Measurements from ENCODE around the gene ZRANB3. TPM values are rescaled to one million over a fixed set of nuclear protein-coding genes. Genes with fewer than 3 reads are reported as not detected.

ZRANB3 gene
- polyA plus RNA-seq, 1 donor: 3.8 TPM

GRCh38 chr2:135258193-135258592, 272.8 kb downstream of the ZRANB3 start:
- Histone ChIP-seq H3K9me3 (ENCODE audit: control insufficient read depth, low read depth, low read length) (no peaks in the 10 kb centered on the region), H3K36me3 (ENCODE audit: control insufficient read depth, insufficient read depth, low read length) (no peaks in the 10 kb centered on the region), H3K27me3 (ENCODE audit: control insufficient read depth, insufficient read depth, low read length) (no peaks in the 10 kb centered on the region), H3K4me1 (ENCODE audit: control insufficient read depth, insufficient read depth, low read length) (no peaks in the 10 kb centered on the region), H3K27ac (ENCODE audit: low read length) (no peak overlapping the region), H3K4me3 (ENCODE audit: low read length) (no peak overlapping the region)
- WGBS (ENCODE audit: insufficient coverage, low lambda C conversion rate): 85% methylated on average over 3 of the region's 4 CpGs
- DNase-seq: no peak

GRCh38 chr2:135257383-135258090, 273.5 kb downstream of the ZRANB3 start:
- Histone ChIP-seq H3K27me3 (ENCODE audit: control insufficient read depth, insufficient read depth, low read length) (no peaks in the 10 kb centered on the region), H3K27ac (ENCODE audit: low read length) (no peak overlapping the region), H3K4me3 (ENCODE audit: low read length) (no peak overlapping the region), H3K4me1 (ENCODE audit: control insufficient read depth, insufficient read depth, low read length) (no peaks in the 10 kb centered on the region), H3K36me3 (ENCODE audit: control insufficient read depth, insufficient read depth, low read length) (no peaks in the 10 kb centered on the region), H3K9me3 (ENCODE audit: control insufficient read depth, low read depth, low read length) (no peaks in the 10 kb centered on the region)
- no peak for DNase-seq
- 80% methylated on average over 1 of the region's 2 CpGs for WGBS (ENCODE audit: insufficient coverage, low lambda C conversion rate)

GRCh38 chr2:135256531-135257260, 274.3 kb downstream of the ZRANB3 start:
- DNase-seq: no peak
- H3K36me3 ChIP-seq (ENCODE audit: control insufficient read depth, insufficient read depth, low read length): no peaks in the 10 kb centered on the region
- no CpG with 5 or more reads among the region's 3 CpGs for WGBS (ENCODE audit: insufficient coverage, low lambda C conversion rate)
- H3K9me3 ChIP-seq (ENCODE audit: control insufficient read depth, low read depth, low read length): no peaks in the 10 kb centered on the region
- H3K4me3 ChIP-seq (ENCODE audit: low read length): no peak overlapping the region
- no peaks in the 10 kb centered on the region for H3K27me3 ChIP-seq (ENCODE audit: control insufficient read depth, insufficient read depth, low read length)
- H3K4me1 ChIP-seq (ENCODE audit: control insufficient read depth, insufficient read depth, low read length): no peaks in the 10 kb centered on the region
- no peak overlapping the region for H3K27ac ChIP-seq (ENCODE audit: low read length)

GRCh38 chr2:135255208-135255607, 275.8 kb downstream of the ZRANB3 start:
- Histone ChIP-seq H3K36me3 (ENCODE audit: control insufficient read depth, insufficient read depth, low read length) (no peaks in the 10 kb centered on the region), H3K4me3 (ENCODE audit: low read length) (no peak overlapping the region), H3K9me3 (ENCODE audit: control insufficient read depth, low read depth, low read length) (no peaks in the 10 kb centered on the region), H3K4me1 (ENCODE audit: control insufficient read depth, insufficient read depth, low read length) (no peaks in the 10 kb centered on the region), H3K27ac (ENCODE audit: low read length) (no peak overlapping the region), H3K27me3 (ENCODE audit: control insufficient read depth, insufficient read depth, low read length) (no peaks in the 10 kb centered on the region)
- no CpG with 5 or more reads among the region's 1 CpG for WGBS (ENCODE audit: insufficient coverage, low lambda C conversion rate)
- no peak for DNase-seq

- H3K36me3 ChIP-seq (ENCODE audit: control insufficient read depth, insufficient read depth, low read length): no peaks in the 10 kb centered on the region
- no peaks in the 10 kb centered on the region for H3K4me1 ChIP-seq (ENCODE audit: control insufficient read depth, insufficient read depth, low read length)
- H3K4me3 ChIP-seq (ENCODE audit: low read length): no peak overlapping the region
- no peak overlapping the region for H3K27ac ChIP-seq (ENCODE audit: low read length)
- DNase-seq: no peak
- WGBS (ENCODE audit: insufficient coverage, low lambda C conversion rate): no CpG with 5 or more reads among the region's 2 CpGs
- H3K9me3 ChIP-seq (ENCODE audit: control insufficient read depth, low read depth, low read length): no peaks in the 10 kb centered on the region
- no peaks in the 10 kb centered on the region for H3K27me3 ChIP-seq (ENCODE audit: control insufficient read depth, insufficient read depth, low read length)
Observed at GRCh38 chr2:135252805-135253458, 278.1 kb downstream of the ZRANB3 start.

- Histone ChIP-seq H3K9me3 (ENCODE audit: control insufficient read depth, low read depth, low read length) (no peaks in the 10 kb centered on the region), H3K27me3 (ENCODE audit: control insufficient read depth, insufficient read depth, low read length) (no peaks in the 10 kb centered on the region), H3K36me3 (ENCODE audit: control insufficient read depth, insufficient read depth, low read length) (no peaks in the 10 kb centered on the region), H3K4me3 (ENCODE audit: low read length) (no peak overlapping the region), H3K4me1 (ENCODE audit: control insufficient read depth, insufficient read depth, low read length) (no peaks in the 10 kb centered on the region), H3K27ac (ENCODE audit: low read length) (no peak overlapping the region)
- 86% methylated on average over 1 of the region's 5 CpGs for WGBS (ENCODE audit: insufficient coverage, low lambda C conversion rate)
- no peak for DNase-seq
Observed at GRCh38 chr2:135248611-135249010, 282.4 kb downstream of the ZRANB3 start.

- Histone ChIP-seq H3K27ac (ENCODE audit: low read length) (no peak overlapping the region), H3K9me3 (ENCODE audit: control insufficient read depth, low read depth, low read length) (no peaks in the 10 kb centered on the region), H3K4me1 (ENCODE audit: control insufficient read depth, insufficient read depth, low read length) (no peaks in the 10 kb centered on the region), H3K27me3 (ENCODE audit: control insufficient read depth, insufficient read depth, low read length) (no peaks in the 10 kb centered on the region), H3K36me3 (ENCODE audit: control insufficient read depth, insufficient read depth, low read length) (no peaks in the 10 kb centered on the region), H3K4me3 (ENCODE audit: low read length) (no peak overlapping the region)
- 83% methylated on average over 1 of the region's 2 CpGs for WGBS (ENCODE audit: insufficient coverage, low lambda C conversion rate)
- peak in 1 of 2 donors; percentile 8 for DNase-seq
Observed at GRCh38 chr2:135246711-135247270, 284.2 kb downstream of the ZRANB3 start.

- Histone ChIP-seq H3K36me3 (ENCODE audit: control insufficient read depth, insufficient read depth, low read length) (no peaks in the 10 kb centered on the region), H3K4me1 (ENCODE audit: control insufficient read depth, insufficient read depth, low read length) (no peaks in the 10 kb centered on the region), H3K4me3 (ENCODE audit: low read length) (no peak overlapping the region), H3K9me3 (ENCODE audit: control insufficient read depth, low read depth, low read length) (no peaks in the 10 kb centered on the region), H3K27me3 (ENCODE audit: control insufficient read depth, insufficient read depth, low read length) (no peaks in the 10 kb centered on the region), H3K27ac (ENCODE audit: low read length) (no peak overlapping the region)
- peak in 1 of 2 donors; percentile 4 for DNase-seq
Observed at GRCh38 chr2:135245071-135245470, 285.9 kb downstream of the ZRANB3 start.

- WGBS (ENCODE audit: insufficient coverage, low lambda C conversion rate): no CpG with 5 or more reads among the region's 2 CpGs
- H3K4me3 ChIP-seq (ENCODE audit: low read length): no peak overlapping the region
- no peaks in the 10 kb centered on the region for H3K27me3 ChIP-seq (ENCODE audit: control insufficient read depth, insufficient read depth, low read length)
- no peaks in the 10 kb centered on the region for H3K9me3 ChIP-seq (ENCODE audit: control insufficient read depth, low read depth, low read length)
- no peak for DNase-seq
- no peaks in the 10 kb centered on the region for H3K36me3 ChIP-seq (ENCODE audit: control insufficient read depth, insufficient read depth, low read length)
- H3K27ac ChIP-seq (ENCODE audit: low read length): no peak overlapping the region
- no peaks in the 10 kb centered on the region for H3K4me1 ChIP-seq (ENCODE audit: control insufficient read depth, insufficient read depth, low read length)
Observed at GRCh38 chr2:135238651-135239050, 292.4 kb downstream of the ZRANB3 start.

GRCh38 chr2:135230150-135230549, 300.9 kb downstream of the ZRANB3 start:
- Histone ChIP-seq H3K27me3 (ENCODE audit: control insufficient read depth, insufficient read depth, low read length) (no peaks in the 10 kb centered on the region), H3K9me3 (ENCODE audit: control insufficient read depth, low read depth, low read length) (no peaks in the 10 kb centered on the region), H3K4me1 (ENCODE audit: control insufficient read depth, insufficient read depth, low read length) (no peaks in the 10 kb centered on the region), H3K27ac (ENCODE audit: low read length) (no peak overlapping the region), H3K36me3 (ENCODE audit: control insufficient read depth, insufficient read depth, low read length) (no peaks in the 10 kb centered on the region), H3K4me3 (ENCODE audit: low read length) (no peak overlapping the region)
- DNase-seq: no peak
- WGBS (ENCODE audit: insufficient coverage, low lambda C conversion rate): no CpG with 5 or more reads among the region's 1 CpG

Data from large intestine (tissue), 3 donors.